OCI-LY1 (cell line): ENCODE measurements around the gene BPIFB3.
"Not testable (repeated sequence)": the region's sequence is repeated elsewhere in the genome, so short reads cannot be mapped to it uniquely, and the experiment has no call there.

Experiments used
- EZH2 ChIP-seq: fragments of 200-600 bp; sonication (generic), shearing (Covaris generic); IDR thresholded peaks from 2 replicates; pipeline ENCODE4 v1.8.0; 2017; ENCODE audit warnings: borderline replicate concordance, mixed run types, mild to moderate bottlenecking, antibody characterized with exemption, low read length, moderate library complexity, mixed read lengths
- TF ChIP-seq, protein P1 (sequence below): fragments of 200-600 bp; sonication (generic), shearing (Covaris generic); IDR thresholded peaks from 2 replicates; pipeline ENCODE4 v1.5.1; 2017; ENCODE audit warnings: mild to moderate bottlenecking, antibody characterized with exemption, low read length, moderate library complexity, mixed read lengths

DNA sequence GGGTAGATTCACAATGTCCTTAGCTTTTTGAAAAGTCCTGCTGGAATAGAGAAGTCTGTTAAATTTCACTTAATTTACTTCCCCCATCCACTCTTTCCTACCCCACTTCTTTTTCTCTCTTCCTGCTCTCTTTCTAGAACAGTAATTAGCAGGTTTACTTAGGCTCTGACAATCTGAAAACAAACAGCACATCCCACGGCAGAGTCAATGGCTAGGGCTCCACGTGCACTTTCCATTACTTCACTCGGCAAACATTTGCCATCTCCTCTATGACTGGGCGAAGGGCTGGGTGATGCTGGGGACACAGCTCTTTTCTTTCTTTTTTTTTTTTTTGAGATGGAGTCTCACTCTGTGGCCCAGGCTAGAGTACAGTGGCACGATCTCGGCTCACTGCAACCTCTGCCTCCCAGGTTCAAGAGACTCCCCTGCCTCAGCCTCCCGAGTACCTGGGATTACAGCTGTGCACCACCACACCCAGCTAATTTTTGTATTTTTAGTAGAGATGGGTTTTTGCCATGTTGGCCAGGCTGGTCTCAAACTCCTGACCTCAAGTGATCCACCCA, 52.4 kb downstream of the BPIFB3 start:
- TF ChIP-seq, protein P1, sequence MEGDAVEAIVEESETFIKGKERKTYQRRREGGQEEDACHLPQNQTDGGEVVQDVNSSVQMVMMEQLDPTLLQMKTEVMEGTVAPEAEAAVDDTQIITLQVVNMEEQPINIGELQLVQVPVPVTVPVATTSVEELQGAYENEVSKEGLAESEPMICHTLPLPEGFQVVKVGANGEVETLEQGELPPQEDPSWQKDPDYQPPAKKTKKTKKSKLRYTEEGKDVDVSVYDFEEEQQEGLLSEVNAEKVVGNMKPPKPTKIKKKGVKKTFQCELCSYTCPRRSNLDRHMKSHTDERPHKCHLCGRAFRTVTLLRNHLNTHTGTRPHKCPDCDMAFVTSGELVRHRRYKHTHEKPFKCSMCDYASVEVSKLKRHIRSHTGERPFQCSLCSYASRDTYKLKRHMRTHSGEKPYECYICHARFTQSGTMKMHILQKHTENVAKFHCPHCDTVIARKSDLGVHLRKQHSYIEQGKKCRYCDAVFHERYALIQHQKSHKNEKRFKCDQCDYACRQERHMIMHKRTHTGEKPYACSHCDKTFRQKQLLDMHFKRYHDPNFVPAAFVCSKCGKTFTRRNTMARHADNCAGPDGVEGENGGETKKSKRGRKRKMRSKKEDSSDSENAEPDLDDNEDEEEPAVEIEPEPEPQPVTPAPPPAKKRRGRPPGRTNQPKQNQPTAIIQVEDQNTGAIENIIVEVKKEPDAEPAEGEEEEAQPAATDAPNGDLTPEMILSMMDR = not testable (repeated sequence)
- not testable (repeated sequence) for TF ChIP-seq EZH2
